Thoracic aorta (tissue), 2 donors: Measurements from ENCODE around the gene TGM4. TPM values are rescaled to one million over a fixed set of nuclear protein-coding genes. Genes with fewer than 3 reads are reported as not detected.

ENCODE experiments used
- ATAC-seq: fragments of 150-250 bp; one replicate; pipeline ENCODE4 v1.8.0; 2017; ENCODE audit warnings: low read depth; ENCODE audit not compliant: insufficient number of reproducible peaks, low FRiP score
- DNase-seq: peaks from one replicate; pipeline ENCODE4 v3.0.0-alpha.2; 2020; ENCODE audit warnings: low spot score
- H3K27ac ChIP-seq, 2 donors: fragments of 200-600 bp; sonication (generic); 1 replicate in 1 of 2; 2 replicates in 1 of 2; pipeline ENCODE4 v1.5.1; 2016; ENCODE audit warnings: mild to moderate bottlenecking in 2 of 2, moderate library complexity in 2 of 2
- H3K27me3 ChIP-seq: fragments of 200-600 bp; sonication (generic); replicated peaks from 2 replicates; pipeline ENCODE4 v1.6.0; 2016; ENCODE audit warnings: mild to moderate bottlenecking; ENCODE audit not compliant: insufficient read depth
- H3K36me3 ChIP-seq: fragments of 200-600 bp; sonication (generic); one replicate; pipeline ENCODE4 v1.5.1; 2016
- H3K4me1 ChIP-seq, 2 donors: fragments of 200-600 bp; sonication (generic); 1 replicate in 1 of 2; 2 replicates in 1 of 2; pipeline versions ENCODE4 v1.5.1 to v1.6.0; 2016; ENCODE audit warnings: low read depth in 2 of 2, mild to moderate bottlenecking in 1 of 2; ENCODE audit not compliant: control insufficient read depth in 1 of 2
- H3K4me3 ChIP-seq: fragments of 200-600 bp; sonication (generic); 2 replicates; pipeline ENCODE4 v1.5.1; 2016; ENCODE audit warnings: mild to moderate bottlenecking
- H3K9me3 ChIP-seq: fragments of 200-600 bp; sonication (generic); 2 replicates; pipeline ENCODE4 v1.5.1; 2016
- CTCF ChIP-seq: fragments of 200-600 bp; sonication (generic); IDR thresholded peaks from one replicate; pipeline ENCODE4 v1.5.1; 2019; ENCODE audit warnings: antibody characterized with exemption
- total RNA-seq, 2 donors: library from RNA; depleted of rRNA; stranded (reverse); fragments of >200 nt; gene quantifications; one replicate each; pipeline versions ENCODE4 v1.1.0 to v1.2.3, GENCODE V29; 2016

Gene TGM4
- total RNA-seq, 2 donors from 2014 or later = not detected

DNA sequence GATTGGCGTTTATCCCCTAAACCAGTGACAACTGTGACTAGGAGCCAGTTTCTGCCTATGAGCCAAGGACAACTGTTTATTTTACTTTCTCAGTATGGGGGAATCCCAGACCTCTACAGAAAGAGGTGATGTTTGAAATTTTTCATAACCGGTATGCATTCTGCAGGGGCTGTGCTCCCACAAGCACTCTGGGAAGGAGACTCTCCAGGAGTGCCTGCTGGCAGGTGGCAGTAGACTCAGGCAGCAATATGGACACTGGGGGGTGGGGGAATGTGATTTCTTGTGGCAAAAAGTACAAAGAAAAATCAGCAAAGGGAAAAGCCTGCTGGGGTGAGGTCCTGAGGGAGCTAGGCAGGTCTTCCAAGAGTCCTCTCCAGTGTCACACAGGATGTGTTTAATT is 5.9 kb downstream of the TGM4 start:
- no peaks in the 10 kb centered on the region for H3K36me3 ChIP-seq
- ATAC-seq (no peak), DNase-seq (no peak)
- peaks cover 11 to 15% of the 10 kb centered on the region in 2 donors for H3K4me1 ChIP-seq
- no peak overlapping the region for H3K4me3 ChIP-seq
- H3K27ac ChIP-seq = no peak overlapping the region
- no peaks in the 10 kb centered on the region for H3K27me3 ChIP-seq
- H3K9me3 ChIP-seq = no peaks in the 10 kb centered on the region
- TF ChIP-seq CTCF = no peak

DNA sequence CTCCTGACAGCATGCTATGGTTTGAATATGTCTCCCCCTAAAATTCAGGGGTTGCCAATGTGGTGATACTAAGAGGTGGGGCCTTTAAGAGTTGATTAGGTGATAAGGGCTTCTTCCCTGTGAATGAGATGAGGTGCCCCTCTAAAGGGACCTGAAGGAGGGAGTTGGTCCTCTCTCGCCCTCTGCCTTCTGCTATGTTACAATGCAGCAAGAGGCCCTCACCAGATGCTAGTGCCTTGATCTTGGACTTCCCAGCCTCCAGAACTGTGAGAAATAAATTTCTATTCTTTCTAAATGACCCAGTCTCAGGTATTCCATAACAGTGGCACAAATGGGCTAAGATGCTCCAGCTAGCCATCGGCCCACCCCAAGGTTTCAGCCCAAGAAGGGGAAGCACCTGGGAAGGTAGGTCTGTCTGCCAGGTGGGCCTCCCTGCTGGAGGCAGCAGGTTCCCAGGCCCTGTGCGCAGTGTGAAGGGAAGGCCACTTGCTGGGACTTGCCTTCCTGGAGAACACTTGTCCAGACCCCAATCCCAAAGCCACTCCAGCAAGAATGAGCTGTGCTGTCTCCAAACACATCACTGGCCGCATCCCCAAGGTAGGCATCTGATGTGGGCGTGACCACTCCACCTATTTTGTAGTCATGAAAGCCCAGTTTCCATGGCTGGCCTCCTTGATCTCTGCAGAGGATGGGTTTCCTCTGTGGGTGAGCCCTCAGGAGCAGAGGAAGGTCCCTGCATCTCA is 9.0 kb downstream of the TGM4 start:
- no peaks in the 10 kb centered on the region for H3K9me3 ChIP-seq
- DNase-seq = no peak
- no peak for TF ChIP-seq CTCF
- H3K4me1 ChIP-seq = peaks cover 17 to 20% of the 10 kb centered on the region in 2 donors
- ATAC-seq = no peak
- H3K27me3 ChIP-seq = no peaks in the 10 kb centered on the region
- H3K27ac ChIP-seq = peak overlapping the region in 1 of 2 donors; percentile 30
- H3K36me3 ChIP-seq = no peaks in the 10 kb centered on the region
- no peak overlapping the region for H3K4me3 ChIP-seq

DNA sequence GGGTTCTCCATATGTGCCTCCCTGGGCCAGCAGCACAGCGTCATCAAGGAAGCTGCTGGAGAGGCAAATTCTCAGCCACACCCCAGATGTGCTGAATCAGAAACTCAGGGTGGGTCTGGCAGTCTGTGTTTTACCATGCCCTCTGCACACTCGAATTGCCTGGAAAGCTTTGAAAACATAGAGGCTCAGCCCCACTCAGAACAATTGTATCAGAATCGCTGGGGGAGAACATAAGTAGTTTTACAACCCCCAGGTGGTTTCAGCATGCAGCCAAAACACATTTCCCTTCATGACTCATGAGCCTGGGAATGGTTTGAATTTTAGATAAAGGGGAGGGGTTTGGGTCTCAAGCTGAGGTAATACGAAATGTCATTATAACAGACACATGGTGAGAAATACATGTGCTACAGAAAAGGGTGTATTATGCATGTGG is 9.6 kb downstream of the TGM4 start:
- Histone ChIP-seq H3K4me1 (peaks cover 17 to 20% of the 10 kb centered on the region in 2 donors), H3K27me3 (no peaks in the 10 kb centered on the region), H3K36me3 (no peaks in the 10 kb centered on the region), H3K27ac (peak overlapping the region in 1 of 2 donors; percentile 30), H3K4me3 (no peak overlapping the region), H3K9me3 (no peaks in the 10 kb centered on the region)
- ATAC-seq = peak; percentile 35
- no peak for DNase-seq
- no peak for TF ChIP-seq CTCF

DNA sequence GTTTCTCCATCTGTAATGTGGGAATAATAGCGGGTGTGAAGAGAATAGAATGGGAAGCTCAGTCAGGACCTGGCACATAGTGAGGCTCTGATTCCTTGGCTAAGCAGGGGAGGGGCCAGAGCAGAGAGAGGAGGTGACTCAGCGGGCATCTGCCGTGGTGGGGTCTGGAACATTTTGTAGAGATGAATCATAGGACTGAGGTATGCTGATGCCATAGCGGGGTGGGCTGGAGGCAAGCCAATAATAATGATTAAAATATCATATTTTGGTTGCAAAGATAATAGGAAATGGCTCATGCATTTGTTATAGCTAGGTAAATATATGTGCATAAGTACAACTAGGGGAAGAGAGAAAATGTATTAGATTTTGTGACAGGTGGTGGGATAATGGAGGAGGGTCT is 11.2 kb downstream of the TGM4 start:
- no peak for TF ChIP-seq CTCF
- H3K27me3 ChIP-seq = no peaks in the 10 kb centered on the region
- no peak overlapping the region for H3K4me3 ChIP-seq
- H3K36me3 ChIP-seq = no peaks in the 10 kb centered on the region
- peak overlapping the region in 1 of 2 donors; percentile 37 for H3K27ac ChIP-seq
- peaks cover 17 to 20% of the 10 kb centered on the region in 2 donors for H3K4me1 ChIP-seq
- DNase-seq (peak; percentile 50), ATAC-seq (peak; percentile 88)
- no peaks in the 10 kb centered on the region for H3K9me3 ChIP-seq

DNA sequence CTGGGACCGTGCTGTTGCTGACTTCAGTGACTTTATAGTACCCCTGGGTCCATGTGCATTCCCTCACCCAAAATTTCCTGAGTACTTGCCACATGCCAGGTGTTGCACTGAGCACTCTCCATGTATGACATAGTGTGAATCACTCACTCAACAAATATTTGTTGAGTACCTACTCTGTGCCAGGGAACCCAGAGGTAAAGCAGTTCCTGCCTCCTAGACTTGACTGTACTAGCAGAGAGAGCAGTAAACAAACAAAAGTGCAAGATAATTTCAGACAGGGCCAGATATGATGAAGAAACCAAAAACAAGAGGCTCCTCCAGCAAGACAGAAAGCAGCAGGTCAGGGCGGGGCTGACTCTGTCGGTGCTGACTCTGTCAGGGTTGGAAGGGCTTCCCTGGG is 12.2 kb downstream of the TGM4 start:
- Histone ChIP-seq H3K9me3 (no peaks in the 10 kb centered on the region), H3K27me3 (no peaks in the 10 kb centered on the region), H3K4me1 (peaks cover 17 to 20% of the 10 kb centered on the region in 2 donors), H3K27ac (no peak overlapping the region), H3K36me3 (no peaks in the 10 kb centered on the region), H3K4me3 (no peak overlapping the region)
- DNase-seq (no peak), ATAC-seq (no peak)
- no peak for TF ChIP-seq CTCF
